KMS-11 (cell line): ENCODE results near the gene PRXL2B.

ENCODE experiments used
- H2AFZ ChIP-seq: fragments of 200-600 bp; sonication (generic); 2 replicates; pipeline ENCODE4 v1.6.1; 2016; ENCODE audit warnings: antibody characterized with exemption, mixed run types, low read depth
- H3K27ac ChIP-seq: fragments of 200-600 bp; sonication (generic); 2 replicates; pipeline ENCODE4 v1.6.1; 2016; ENCODE audit warnings: mild to moderate bottlenecking, mixed run types
- H3K27me3 ChIP-seq: fragments of 200-600 bp; sonication (generic); 2 replicates; pipeline ENCODE4 v1.6.1; 2017; ENCODE audit warnings: mild to moderate bottlenecking, low read depth, mixed run types, moderate library complexity; ENCODE audit not compliant: insufficient read depth
- H3K36me3 ChIP-seq: fragments of 200-600 bp; sonication (generic); 2 replicates; pipeline ENCODE4 v1.6.1; 2017; ENCODE audit warnings: mild to moderate bottlenecking, mixed run types; ENCODE audit not compliant: insufficient read depth
- H3K4me1 ChIP-seq: fragments of 200-600 bp; sonication (generic); 2 replicates; pipeline ENCODE4 v1.6.1; 2016; ENCODE audit warnings: mild to moderate bottlenecking, low read depth, mixed run types; ENCODE audit not compliant: poor library complexity, severe bottlenecking
- H3K4me2 ChIP-seq: fragments of 200-600 bp; sonication (generic); 2 replicates; pipeline ENCODE4 v1.7.0; 2016; ENCODE audit warnings: mild to moderate bottlenecking, mixed run types
- H3K4me3 ChIP-seq: fragments of 200-600 bp; sonication (generic); IDR thresholded peaks from 2 replicates; pipeline ENCODE4 v1.6.1; 2017; ENCODE audit warnings: low read depth, low read length, mixed read lengths; ENCODE audit not compliant: insufficient read depth
- H3K79me2 ChIP-seq: fragments of 200-600 bp; sonication (generic); 2 replicates; pipeline ENCODE4 v1.6.1; 2016; ENCODE audit warnings: low read depth, mixed run types; ENCODE audit not compliant: insufficient read depth
- H3K9ac ChIP-seq: fragments of 200-600 bp; sonication (generic); 2 replicates; pipeline ENCODE4 v1.6.1; 2016; ENCODE audit warnings: mild to moderate bottlenecking, mixed run types
- H4K20me1 ChIP-seq: fragments of 200-600 bp; sonication (generic); 2 replicates; pipeline ENCODE4 v1.6.1; 2016; ENCODE audit warnings: mild to moderate bottlenecking, mixed run types; ENCODE audit not compliant: insufficient read depth
- CTCF ChIP-seq: fragments of 200-600 bp; sonication (generic); conservative IDR thresholded peaks from 2 replicates; pipeline ENCODE4 v1.6.1; 2017; ENCODE audit warnings: low read depth, mild to moderate bottlenecking, antibody characterized with exemption, low read length, moderate library complexity, mixed read lengths

Gene PRXL2B

GRCh38 chr1:2595261-2595811 is 8.8 kb downstream of the PRXL2B start:
- H3K36me3 ChIP-seq: no peaks in the 10 kb centered on the region
- no peaks in the 10 kb centered on the region for H3K4me1 ChIP-seq
- H3K9ac ChIP-seq: no peak overlapping the region
- H3K27me3 ChIP-seq: peaks cover 81% of the 10 kb centered on the region
- H3K79me2 ChIP-seq: no peaks in the 10 kb centered on the region
- H3K4me2 ChIP-seq: no peak overlapping the region
- no peak overlapping the region for H3K27ac ChIP-seq
- no peaks in the 10 kb centered on the region for H4K20me1 ChIP-seq
- H2AFZ ChIP-seq: no peak overlapping the region
- TF ChIP-seq CTCF: no peak
- no peak overlapping the region for H3K4me3 ChIP-seq

GRCh38 chr1:2595812-2596529 is 9.4 kb downstream of the PRXL2B start:
- Histone ChIP-seq H3K36me3 (no peaks in the 10 kb centered on the region), H3K9ac (no peak overlapping the region), H3K4me3 (no peak overlapping the region), H2AFZ (no peak overlapping the region), H3K79me2 (no peaks in the 10 kb centered on the region), H3K4me2 (no peak overlapping the region), H3K27ac (no peak overlapping the region), H3K4me1 (no peaks in the 10 kb centered on the region), H3K27me3 (peaks cover 83% of the 10 kb centered on the region), H4K20me1 (no peaks in the 10 kb centered on the region)
- no peak for TF ChIP-seq CTCF

- Histone ChIP-seq H3K4me1 (no peaks in the 10 kb centered on the region), H3K27me3 (peaks cover 90% of the 10 kb centered on the region), H2AFZ (no peak overlapping the region), H3K36me3 (no peaks in the 10 kb centered on the region), H3K79me2 (no peaks in the 10 kb centered on the region), H3K9ac (no peak overlapping the region), H3K4me2 (no peak overlapping the region), H3K27ac (no peak overlapping the region), H3K4me3 (no peak overlapping the region), H4K20me1 (no peaks in the 10 kb centered on the region)
- no peak for TF ChIP-seq CTCF
These were observed 10.2 kb downstream of the PRXL2B start for GRCh38 chr1:2596530-2597333.

GRCh38 chr1:2597441-2598328 is 11.1 kb downstream of the PRXL2B start:
- H3K79me2 ChIP-seq: no peaks in the 10 kb centered on the region
- H3K27me3 ChIP-seq: peaks cover 95% of the 10 kb centered on the region
- H4K20me1 ChIP-seq: no peaks in the 10 kb centered on the region
- H3K36me3 ChIP-seq: no peaks in the 10 kb centered on the region
- no peak for TF ChIP-seq CTCF
- H3K9ac ChIP-seq: no peak overlapping the region
- H2AFZ ChIP-seq: no peak overlapping the region
- H3K27ac ChIP-seq: no peak overlapping the region
- no peak overlapping the region for H3K4me2 ChIP-seq
- H3K4me3 ChIP-seq: no peak overlapping the region
- no peaks in the 10 kb centered on the region for H3K4me1 ChIP-seq
